ENCODE results near the gene PRLHR.

Gene PRLHR

DNA sequence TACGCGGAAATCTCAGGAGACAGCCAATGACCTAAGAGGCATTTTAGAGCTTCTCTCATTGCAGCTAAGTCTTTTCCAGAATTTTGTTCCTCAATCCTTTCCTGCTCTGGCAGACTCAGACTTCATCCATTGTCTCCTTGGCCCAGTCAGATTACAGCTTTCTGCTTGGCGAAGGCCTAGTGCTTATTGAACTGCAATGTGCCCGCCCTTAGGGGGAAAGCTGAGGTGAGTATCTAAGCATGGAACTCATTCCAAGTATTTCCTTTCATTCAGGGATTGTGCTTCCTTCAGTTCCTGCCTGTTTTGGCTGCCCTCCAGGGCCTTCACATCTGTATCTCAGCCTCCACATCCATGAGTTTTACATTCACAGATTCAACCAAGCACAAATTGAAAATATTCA is 37.5 kb downstream of the PRLHR start:
- no peak for DNase-seq

DNA sequence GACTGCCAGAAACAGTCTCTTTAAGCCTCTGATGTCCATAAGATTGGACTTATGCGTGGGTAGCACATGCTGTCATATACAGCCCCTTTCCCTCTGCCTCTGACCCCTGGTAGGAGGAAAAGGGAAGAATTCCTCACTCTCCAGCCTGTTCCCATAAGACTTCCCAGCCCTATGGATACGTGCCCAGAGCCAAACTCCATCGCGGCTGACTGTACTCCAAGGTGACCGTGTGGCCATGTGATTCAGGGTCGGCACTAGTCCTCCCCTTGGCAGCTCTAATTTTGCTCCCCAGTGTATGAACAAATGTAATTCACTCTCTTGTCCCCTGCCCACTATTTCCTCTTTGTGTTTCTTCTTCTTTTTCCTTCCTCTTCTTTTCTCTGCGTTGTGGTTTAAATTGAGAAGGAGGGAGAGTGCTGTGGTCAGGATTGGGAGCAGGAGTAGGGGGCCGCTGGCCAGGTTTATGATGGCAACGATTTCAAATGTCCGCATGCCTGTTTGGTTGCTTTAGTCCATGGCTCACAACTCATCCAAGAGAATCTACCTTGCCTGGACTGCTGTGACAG is 43.8 kb downstream of the PRLHR start:
- DNase-seq: no peak

DNA sequence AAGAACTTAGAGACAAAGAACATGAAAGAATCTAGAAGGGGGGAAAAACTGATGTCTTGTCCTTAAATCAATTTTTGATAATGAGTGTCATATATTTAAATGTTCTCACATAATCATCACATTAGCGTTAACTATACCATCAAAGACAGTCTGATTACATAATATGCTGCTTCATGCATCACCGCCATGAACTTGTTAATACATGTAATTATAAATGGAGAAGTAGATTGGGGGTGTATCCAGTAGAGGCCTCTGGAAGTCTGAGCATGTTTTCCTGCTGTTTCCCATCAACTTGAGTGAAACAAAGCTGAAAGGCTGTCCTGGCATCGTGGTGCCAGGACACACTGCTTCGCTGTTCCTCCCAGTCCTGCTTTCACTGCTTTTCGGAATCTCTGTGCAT is 48.2 kb downstream of the PRLHR start:
- DNase-seq: no peak

DNA sequence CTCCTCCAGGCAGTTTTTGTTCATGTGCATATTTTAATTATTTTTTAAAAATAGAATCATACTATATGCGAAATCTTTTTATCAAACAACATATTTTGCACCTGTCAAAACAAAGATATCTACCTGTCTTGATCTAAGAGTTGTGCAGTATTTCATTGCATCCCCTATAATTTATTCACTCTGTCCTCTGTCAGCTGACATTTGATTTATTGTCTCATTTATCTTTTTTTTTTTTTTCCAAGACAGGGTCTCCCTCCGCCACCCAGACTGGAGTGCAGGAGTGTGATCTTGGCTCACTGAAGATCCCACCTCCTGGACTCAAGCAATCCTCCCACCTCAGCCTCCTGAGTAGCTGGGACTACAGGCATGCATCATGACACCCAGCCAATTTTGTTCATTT is 49.0 kb downstream of the PRLHR start:
- no peak for DNase-seq

DNA sequence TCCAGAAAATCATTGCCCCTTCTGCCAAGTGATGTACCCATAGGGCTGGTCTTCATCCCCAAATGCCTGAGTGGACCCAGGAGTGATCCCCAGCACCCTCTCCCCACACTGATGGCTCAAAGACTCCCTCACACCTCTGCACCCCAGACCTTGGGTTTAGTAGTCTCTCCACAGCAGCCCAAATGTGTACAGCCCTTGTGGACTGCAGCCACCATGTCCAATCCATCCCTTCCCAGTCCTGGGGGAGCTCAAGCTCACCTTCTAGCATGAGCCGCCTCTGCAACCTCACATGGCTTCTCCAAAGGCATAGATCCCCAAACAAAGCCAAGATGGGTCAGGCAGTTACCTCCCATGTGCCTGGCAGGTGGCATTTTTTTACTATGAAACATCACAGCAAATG is 50.1 kb downstream of the PRLHR start:
- DNase-seq: no peak

DNA sequence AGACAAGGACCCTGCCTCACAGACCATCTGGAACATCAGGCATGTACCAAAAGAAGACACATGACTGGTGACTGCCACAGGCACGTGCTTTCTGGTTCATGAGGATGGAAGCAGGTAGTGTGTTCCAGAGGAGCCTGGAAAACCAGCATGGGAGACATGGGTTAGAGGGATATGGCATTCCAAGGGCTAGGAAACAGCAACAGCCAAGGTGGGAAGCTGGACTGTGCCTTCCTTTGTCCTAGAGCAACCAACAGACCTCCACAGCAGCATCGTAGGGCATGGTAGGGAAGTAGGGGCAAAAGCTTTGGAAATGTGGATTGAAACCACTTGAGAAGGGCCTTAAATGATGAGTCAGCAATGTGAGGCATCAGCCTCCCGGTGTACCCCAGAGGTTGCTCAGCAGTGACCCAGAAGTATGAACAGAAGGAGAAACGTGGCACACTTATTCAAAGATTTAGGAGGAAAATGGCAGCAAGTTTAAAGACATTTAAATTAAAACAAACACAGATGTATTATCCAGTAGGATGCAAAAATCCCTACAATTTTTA is 51.0 kb downstream of the PRLHR start:
- DNase-seq: no peak

DNA sequence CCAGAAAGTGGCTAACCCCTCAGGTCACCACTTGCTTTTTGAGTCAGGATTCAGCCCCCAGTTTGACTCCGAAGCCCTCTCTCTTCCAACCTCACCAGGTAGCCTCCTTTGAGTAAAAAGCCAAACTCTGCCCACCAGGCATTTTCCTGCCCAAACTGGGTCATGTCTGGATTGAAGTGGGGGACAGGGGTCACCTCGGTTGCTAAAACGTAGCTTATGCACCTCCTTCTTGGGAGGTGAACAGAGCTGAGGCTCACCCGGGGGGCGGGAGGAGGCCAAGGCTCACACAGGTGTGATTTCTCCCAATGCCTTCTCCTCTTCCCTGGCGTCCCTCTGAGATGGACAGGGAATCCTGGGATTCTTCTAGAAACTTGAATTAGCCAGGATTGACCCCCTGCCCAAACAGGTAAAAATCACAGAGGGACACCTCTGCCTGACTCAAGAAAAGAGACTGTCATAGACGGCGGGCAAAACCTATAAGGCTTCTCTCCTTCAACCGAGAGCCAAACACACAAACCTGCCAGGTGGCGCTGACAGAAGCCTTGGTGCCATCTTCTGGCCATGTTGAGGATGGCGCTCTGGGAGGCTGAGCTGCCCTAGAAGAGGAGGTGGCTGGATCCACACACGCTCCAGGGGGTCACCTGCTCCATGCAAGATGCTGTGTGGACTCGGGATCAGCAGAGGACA is 51.6 kb downstream of the PRLHR start:
- DNase-seq: peak; percentile 55

DNA sequence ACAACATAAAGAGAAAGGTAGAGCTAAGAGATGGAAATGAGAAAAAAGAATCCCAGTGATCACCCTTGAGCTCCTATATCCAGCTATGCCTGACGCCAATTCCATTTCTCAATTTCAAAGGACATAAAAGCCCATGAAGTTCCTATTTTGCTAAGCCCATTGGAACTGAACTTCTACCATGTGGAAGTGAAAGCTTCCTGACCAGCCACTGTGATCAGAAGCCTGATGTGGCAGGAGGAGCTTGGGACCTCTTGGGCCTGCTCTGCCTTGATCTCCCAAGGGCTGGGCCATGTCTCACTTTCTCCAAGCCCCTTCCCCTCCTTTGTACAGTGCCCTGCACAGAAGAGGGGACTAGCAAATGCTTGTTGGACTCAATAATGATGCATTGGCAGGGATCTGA is 52.7 kb downstream of the PRLHR start:
- DNase-seq: no peak

DNA sequence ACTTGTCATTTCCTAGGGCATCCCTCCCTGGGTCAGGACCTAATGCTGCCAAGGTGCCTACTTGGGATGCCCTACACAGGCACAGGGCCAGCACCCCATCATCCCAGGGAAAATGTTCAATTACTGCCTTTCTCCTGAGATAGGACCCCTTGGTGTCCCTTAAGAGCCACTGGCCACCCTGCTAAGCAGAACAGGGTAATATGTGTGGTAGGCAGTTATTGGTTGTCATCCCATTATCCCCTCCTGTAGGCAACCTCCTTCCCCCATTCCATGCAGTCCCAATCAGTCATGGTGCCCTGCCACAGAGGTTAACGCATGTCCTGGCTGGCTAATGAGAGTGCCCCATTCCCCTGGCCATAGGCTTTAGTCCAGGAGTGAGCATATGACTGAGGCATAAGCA is 53.2 kb downstream of the PRLHR start:
- no peak for DNase-seq

DNA sequence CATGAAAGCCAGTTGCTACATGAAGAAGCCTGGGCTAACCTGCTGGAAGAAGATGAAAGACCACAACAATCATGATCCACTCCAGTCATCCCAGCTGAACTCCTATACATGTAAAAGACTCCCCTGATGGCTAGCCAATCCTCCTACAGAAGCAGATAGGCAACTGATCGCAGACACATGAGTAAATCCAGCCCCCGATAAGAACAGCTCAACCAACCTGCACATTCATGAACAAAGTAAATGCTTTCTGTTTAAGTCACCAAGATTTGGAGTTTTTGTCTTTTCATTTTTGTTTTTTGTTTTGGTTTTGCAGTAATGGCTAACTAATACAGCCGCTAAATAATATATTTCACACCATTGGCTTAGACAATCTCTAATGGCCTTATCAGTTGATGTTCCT is 53.7 kb downstream of the PRLHR start:
- no peak for DNase-seq
